Fibroblast of lung (primary cell): Measurements from ENCODE around the gene TMEM223. TPM values are rescaled to one million over a fixed set of nuclear protein-coding genes. Genes with fewer than 3 reads are reported as not detected.

Experiments used
- DNase-seq, 2 donors: peaks; one replicate each; pipeline versions ENCODE4 v3.0.0 to v3.0.0-alpha.2; 2010; ENCODE audit warnings: low read depth in 2 of 2
- H2AFZ ChIP-seq: 2 replicates; pipeline ENCODE4 v1.5.1; 2012; ENCODE audit warnings: low read length, control low read depth, inconsistent platforms
- H3K27ac ChIP-seq: 2 replicates; pipeline ENCODE4 v1.5.1; 2011; ENCODE audit warnings: low read length, control low read depth; ENCODE audit not compliant: insufficient read depth
- H3K27me3 ChIP-seq: 2 replicates; pipeline ENCODE4 v1.5.1; 2011; ENCODE audit warnings: mild to moderate bottlenecking, low read length; ENCODE audit not compliant: control insufficient read depth, insufficient read depth
- H3K36me3 ChIP-seq: 2 replicates; pipeline ENCODE4 v1.5.1; 2011; ENCODE audit warnings: low read length; ENCODE audit not compliant: control insufficient read depth, insufficient read depth
- H3K4me1 ChIP-seq: 2 replicates; pipeline ENCODE4 v1.5.1; 2011; ENCODE audit warnings: low read length; ENCODE audit not compliant: control insufficient read depth, insufficient read depth; ENCODE audit errors: extremely low read depth
- H3K4me2 ChIP-seq: 2 replicates; pipeline ENCODE4 v1.5.1; 2011; ENCODE audit warnings: low read length, control low read depth; ENCODE audit not compliant: insufficient read depth; ENCODE audit errors: extremely low read depth
- H3K4me3 ChIP-seq, 4 experiments: fragments of 200-600 bp in 1 of 4; sonication (generic) in 1 of 4; replicated peaks in 1 of 4; 2 replicates each; pipeline ENCODE4 v1.5.1; 2011 to 2016; ENCODE audit warnings: low read length in 4 of 4, low read depth in 3 of 4, mild to moderate bottlenecking in 3 of 4, control low read depth in 2 of 4, inconsistent platforms in 1 of 4, mixed read lengths in 1 of 4; ENCODE audit not compliant: insufficient read depth in 1 of 4; ENCODE audit errors: control extremely low read depth in 1 of 4
- H3K79me2 ChIP-seq: 2 replicates; pipeline ENCODE4 v1.5.1; 2012; ENCODE audit warnings: mild to moderate bottlenecking, low read length, inconsistent platforms; ENCODE audit not compliant: control insufficient read depth, insufficient read depth
- H3K9ac ChIP-seq: 2 replicates; pipeline ENCODE4 v1.5.1; 2011; ENCODE audit warnings: mild to moderate bottlenecking, low read length, control low read depth; ENCODE audit not compliant: insufficient read depth
- H3K9me3 ChIP-seq: 2 replicates; pipeline ENCODE4 v1.5.1; 2012; ENCODE audit warnings: low read depth, low read length; ENCODE audit not compliant: control insufficient read depth, insufficient read depth
- H4K20me1 ChIP-seq: 2 replicates; pipeline ENCODE4 v1.5.1; 2011; ENCODE audit warnings: low read length; ENCODE audit not compliant: control insufficient read depth, insufficient read depth; ENCODE audit errors: extremely low read depth
- CTCF ChIP-seq, 2 donors: IDR thresholded peaks in 1 of 2; conservative IDR thresholded peaks in 1 of 2; 1 replicate in 1 of 2; 2 replicates in 1 of 2; pipeline ENCODE4 v1.5.1; 2011 to 2012; ENCODE audit warnings: low read length in 2 of 2, control low read depth in 1 of 2, inconsistent platforms in 1 of 2, low read depth in 1 of 2, mild to moderate bottlenecking in 1 of 2
- EZH2 ChIP-seq: IDR thresholded peaks from 2 replicates; pipeline ENCODE4 v1.5.1; 2012; ENCODE audit warnings: low read length, control low read depth, mild to moderate bottlenecking; ENCODE audit errors: missing control alignments
- polyA plus RNA-seq, 2 donors: library from polyadenylated mRNA; depleted of rRNA in 1 of 2; stranded (reverse) in 1 of 2; unstranded in 1 of 2; fragments of >200 nt; gene quantifications; 2 replicates each; pipeline ENCODE4 v1.2.1, GENCODE V29; 2011 to 2012; ENCODE audit warnings: missing spikeins in 1 of 2
- total RNA-seq: library from RNA; depleted of rRNA; stranded (reverse); fragments of >200 nt; gene quantifications from 2 replicates; pipeline ENCODE4 v1.2.1, GENCODE V29; 2014

The TMEM223 gene
- total and polyA plus RNA-seq, 2 donors (not counting 1 experiment from before 2014, with no cell fraction given): 11.7 to 15.4 TPM

DNA sequence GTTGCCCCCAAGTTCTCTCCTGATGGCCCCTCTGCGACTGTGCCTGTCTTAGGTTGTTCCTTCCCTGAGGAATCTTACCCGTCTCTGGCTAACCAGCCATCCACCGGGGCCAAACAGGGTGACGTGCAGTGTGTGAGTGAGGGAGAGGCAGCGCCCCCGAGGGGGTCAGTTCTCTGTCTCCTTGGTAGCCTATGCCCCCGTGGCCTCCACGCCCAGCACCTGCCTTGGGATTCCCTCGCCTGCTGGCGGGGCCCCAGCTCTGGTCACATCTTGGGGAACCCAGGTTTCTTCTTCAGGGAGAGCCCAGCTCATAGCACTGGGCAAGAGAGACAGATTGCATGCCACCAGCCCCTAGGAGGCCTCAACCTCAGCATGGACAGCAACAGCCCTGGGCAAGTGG is 7.7 kb upstream of the TMEM223 start:
- no peak overlapping the region for H3K4me3 ChIP-seq
- H3K27me3 ChIP-seq: no peaks in the 10 kb centered on the region
- H3K79me2 ChIP-seq: peaks cover 16% of the 10 kb centered on the region
- H3K27ac ChIP-seq: no peak overlapping the region
- no peaks in the 10 kb centered on the region for H4K20me1 ChIP-seq
- no peak overlapping the region for H3K4me2 ChIP-seq
- no peaks in the 10 kb centered on the region for H3K9me3 ChIP-seq
- no peak for TF ChIP-seq CTCF (conservative IDR thresholded peaks at IDR 0.05 in 1 of 2, IDR thresholded peaks at IDR 0.05 in 1 of 2; ENCODE audit: low read depth in 1 of 2, low read length in 2 of 2)
- no peak for TF ChIP-seq EZH2
- DNase-seq: no peak
- H2AFZ ChIP-seq: no peak overlapping the region
- peaks cover 34% of the 10 kb centered on the region for H3K36me3 ChIP-seq
- no peak overlapping the region for H3K9ac ChIP-seq
- H3K4me1 ChIP-seq: no peaks in the 10 kb centered on the region

DNA sequence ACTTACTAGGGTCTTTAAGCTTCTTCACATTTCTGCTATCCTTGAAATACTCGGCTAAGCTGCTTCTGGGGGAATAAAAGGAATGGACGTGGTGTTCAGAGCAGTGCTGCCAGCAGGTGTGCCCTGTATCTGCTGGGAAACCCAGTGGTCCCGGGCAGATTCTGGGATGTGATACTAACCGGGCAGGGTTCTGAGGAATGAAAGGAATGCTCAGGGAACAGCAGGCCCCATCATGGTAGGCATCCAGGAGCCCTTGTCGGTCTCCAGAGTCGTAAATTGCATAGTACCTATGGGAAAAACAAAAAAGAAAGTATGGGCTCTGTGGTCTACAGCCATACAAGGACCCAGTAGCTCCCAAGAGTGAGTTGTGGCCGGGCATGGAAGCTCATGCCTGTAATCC is 4.5 kb upstream of the TMEM223 start:
- Histone ChIP-seq H3K4me3 (no peak overlapping the region), H3K27me3 (no peaks in the 10 kb centered on the region), H3K27ac (no peak overlapping the region), H3K4me1 (peaks cover 5% of the 10 kb centered on the region), H2AFZ (no peak overlapping the region), H4K20me1 (no peaks in the 10 kb centered on the region), H3K36me3 (peaks cover 35% of the 10 kb centered on the region), H3K9me3 (no peaks in the 10 kb centered on the region), H3K9ac (no peak overlapping the region), H3K79me2 (peaks cover 5% of the 10 kb centered on the region), H3K4me2 (no peak overlapping the region)
- no peak for DNase-seq
- no peak for TF ChIP-seq CTCF (conservative IDR thresholded peaks at IDR 0.05 in 1 of 2, IDR thresholded peaks at IDR 0.05 in 1 of 2; ENCODE audit: low read depth in 1 of 2, low read length in 2 of 2)
- no peak for TF ChIP-seq EZH2

DNA sequence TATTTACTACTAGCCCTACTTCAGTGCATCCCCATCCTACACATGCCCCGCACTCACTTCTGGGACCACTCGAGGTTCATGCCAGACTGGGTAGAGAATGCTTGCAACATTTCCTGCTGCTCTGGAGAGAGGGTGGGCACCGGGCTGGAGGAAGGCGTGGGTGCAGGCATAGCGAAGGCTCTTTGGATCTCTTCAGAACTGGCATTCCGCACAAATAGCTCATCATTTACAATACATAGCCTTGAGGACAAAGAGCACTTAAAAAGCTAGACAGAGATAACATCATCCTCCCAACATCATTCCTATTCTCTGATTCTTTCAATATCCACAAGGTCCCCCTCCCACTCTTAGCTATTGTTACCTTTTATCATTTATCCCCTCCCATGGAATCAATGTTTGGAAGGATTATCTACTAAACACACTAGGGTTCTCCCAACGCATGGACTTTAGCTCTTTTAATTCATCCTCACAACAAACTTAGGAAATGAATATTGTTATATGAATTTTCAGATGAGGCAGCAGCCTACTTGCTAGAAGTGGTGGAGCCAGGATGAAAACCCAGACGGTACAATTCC is 2.5 kb upstream of the TMEM223 start:
- Histone ChIP-seq H2AFZ (no peak overlapping the region), H3K9me3 (no peaks in the 10 kb centered on the region), H3K27me3 (no peaks in the 10 kb centered on the region), H3K79me2 (peaks cover 24% of the 10 kb centered on the region), H3K36me3 (peaks cover 25% of the 10 kb centered on the region), H3K27ac (no peak overlapping the region), H3K4me1 (peaks cover 12% of the 10 kb centered on the region), H3K4me3 (no peak overlapping the region), H3K9ac (no peak overlapping the region), H3K4me2 (no peak overlapping the region), H4K20me1 (no peaks in the 10 kb centered on the region)
- TF ChIP-seq CTCF (conservative IDR thresholded peaks at IDR 0.05 in 1 of 2, IDR thresholded peaks at IDR 0.05 in 1 of 2; ENCODE audit: low read depth in 1 of 2, low read length in 2 of 2) (no peak), EZH2 (no peak)
- peak in 1 of 2 donors; percentile 17 for DNase-seq
